Measurements from ENCODE around the gene CABP7. TPM values are rescaled to one million over a fixed set of nuclear protein-coding genes. Genes with fewer than 3 reads are reported as not detected.

Gene CABP7
- total and polyA plus RNA-seq, 9 donors = 0.04 to 0.23 (median 0.07) TPM; not detected in 6

GRCh38 chr22:29734838-29735237, 15.0 kb downstream of the CABP7 start:
- Histone ChIP-seq H3K4me1 (ENCODE audit: insufficient read depth) (no peaks in the 10 kb centered on the region), H3K4me3 (no peak overlapping the region), H3K27ac (no peak overlapping the region), H3K36me3 (no peaks in the 10 kb centered on the region), H3K9me3 (no peaks in the 10 kb centered on the region), H3K27me3 (no peaks in the 10 kb centered on the region)
- intact Hi-C loops (cut with DNase I) = no loop called here
- DNase-seq = no peak
- no peak for TF ChIP-seq CTCF (IDR thresholded peaks at IDR 0.05)
- TF ChIP-seq EP300 (IDR thresholded peaks at IDR 0.05) = no peak
- no peak for TF ChIP-seq POLR2A (IDR thresholded peaks at IDR 0.05)
- WGBS, 3 donors = 74 to 80% (median 78%) methylated on average over 9 of the region's 9 CpGs

GRCh38 chr22:29735416-29735815, 15.6 kb downstream of the CABP7 start:
- Histone ChIP-seq H3K4me3 (no peak overlapping the region), H3K27me3 (no peaks in the 10 kb centered on the region), H3K36me3 (no peaks in the 10 kb centered on the region), H3K9me3 (no peaks in the 10 kb centered on the region), H3K4me1 (ENCODE audit: insufficient read depth) (no peaks in the 10 kb centered on the region), H3K27ac (no peak overlapping the region)
- TF ChIP-seq CTCF (IDR thresholded peaks at IDR 0.05) = no peak
- no peak for TF ChIP-seq POLR2A (IDR thresholded peaks at IDR 0.05)
- no peak for TF ChIP-seq EP300 (IDR thresholded peaks at IDR 0.05)
- DNase-seq = no peak
- WGBS, 3 donors = 67 to 80% (median 71%) methylated on average over 1 of the region's 1 CpG
- intact Hi-C loops (cut with DNase I) = no loop called here

GRCh38 chr22:29737251-29738117, 17.7 kb downstream of the CABP7 start:
- Histone ChIP-seq H3K27me3 (no peaks in the 10 kb centered on the region), H3K36me3 (no peaks in the 10 kb centered on the region), H3K27ac (no peak overlapping the region), H3K9me3 (no peaks in the 10 kb centered on the region), H3K4me1 (ENCODE audit: insufficient read depth) (no peaks in the 10 kb centered on the region), H3K4me3 (no peak overlapping the region)
- 81 to 85% (median 84%) methylated on average over 22 of the region's 22 CpGs for WGBS, 3 donors
- intact Hi-C loops (cut with DNase I) = no loop called here
- TF ChIP-seq EP300 (IDR thresholded peaks at IDR 0.05) (no peak), POLR2A (IDR thresholded peaks at IDR 0.05) (no peak), CTCF (IDR thresholded peaks at IDR 0.05) (no peak)
- DNase-seq = peak in 2 of 5 donors; percentile 27 to 36

GRCh38 chr22:29738118-29738815, 18.5 kb downstream of the CABP7 start:
- WGBS, 3 donors = 83 to 91% (median 86%) methylated on average over 15 of the region's 15 CpGs
- Histone ChIP-seq H3K4me3 (no peak overlapping the region), H3K27ac (no peak overlapping the region), H3K9me3 (no peaks in the 10 kb centered on the region), H3K36me3 (no peaks in the 10 kb centered on the region), H3K4me1 (ENCODE audit: insufficient read depth) (no peaks in the 10 kb centered on the region), H3K27me3 (no peaks in the 10 kb centered on the region)
- DNase-seq = no peak
- TF ChIP-seq EP300 (IDR thresholded peaks at IDR 0.05) = no peak
- no peak for TF ChIP-seq CTCF (IDR thresholded peaks at IDR 0.05)
- TF ChIP-seq POLR2A (IDR thresholded peaks at IDR 0.05) = no peak
- intact Hi-C loops (cut with DNase I) = no loop called here
